Measurements from ENCODE around the gene PI4K2A.
A peak's percentile ranks its signal among the peaks of the same experiment; 100 is the strongest.
"Not testable (repeated sequence)": the region's sequence is repeated elsewhere in the genome, so short reads cannot be mapped to it uniquely, and the experiment has no call there.

PI4K2A gene

GRCh38 chr10:97635577-97635976, 4.9 kb upstream of the PI4K2A start:
- H3K27ac ChIP-seq, result no peak overlapping the region
- ChIA-PET CTCF (interaction anchor here (0.9 kb wide), 1 partner anchor 10 kb away, joined by 3 read pairs; no protein-coding TSS in a partner anchor), POLR2A (ENCODE audit: low non-redundant PET) (no interaction called here)
- DNase-seq (ENCODE audit: low spot score), result no peak
- TF ChIP-seq CTCF (conservative IDR thresholded peaks at IDR 0.05; ENCODE audit: low read depth), result no peak

GRCh38 chr10:97639090-97639489, 1.4 kb upstream of the PI4K2A start:
- CTCF ChIA-PET, result interaction anchor here (0.7 kb wide), 1 partner anchor 68 kb away, joined by 4 read pairs; no protein-coding TSS in a partner anchor
- POLR2A ChIA-PET (ENCODE audit: low non-redundant PET); DNase-seq (ENCODE audit: low spot score); H3K27ac ChIP-seq: not testable (repeated sequence)

GRCh38 chr10:97640868-97641811, 669 bp downstream of the PI4K2A start:
- peak; percentile 28 for DNase-seq (ENCODE audit: low spot score)

GRCh38 chr10:97642471-97643159, 2.1 kb downstream of the PI4K2A start:
- ChIA-PET CTCF (interaction anchor here (0.6 kb wide), 3 partner anchors 16 to 234 kb away, joined by 3 to 4 read pairs (median 4); no protein-coding TSS in a partner anchor), POLR2A (ENCODE audit: low non-redundant PET) (interaction anchor here (0.6 to 1.0 kb wide), 5 partner anchors 11 to 303 kb away, joined by 3 to 4 read pairs (median 4); partner anchors contain the start of gene RRP12)
- peak overlapping the region; percentile 55 for H3K27ac ChIP-seq

More at GRCh38 chr10:97640868-97641811, 669 bp downstream of the PI4K2A start:
- TF ChIP-seq CTCF (conservative IDR thresholded peaks at IDR 0.05; ENCODE audit: low read depth), result no peak
- peak overlapping the region; percentile 86 for H3K27ac ChIP-seq
- POLR2A ChIA-PET (ENCODE audit: low non-redundant PET), result interaction anchor here (0.6 to 0.9 kb wide), 7 partner anchors 10 to 176 kb away, joined by 3 to 5 read pairs (median 4); partner anchors contain the start of genes AVPI1 and UBTD1
- CTCF ChIA-PET, result interaction anchor here (0.6 to 1.4 kb wide), 2 partner anchors 12 to 28 kb away, joined by 4 read pairs; no protein-coding TSS in a partner anchor

GRCh38 chr10:97643441-97643985, 3.0 kb downstream of the PI4K2A start:
- ChIA-PET POLR2A (ENCODE audit: low non-redundant PET) (no interaction called here), CTCF (no interaction called here)
- no peak for DNase-seq (ENCODE audit: low spot score)
- H3K27ac ChIP-seq, result no peak overlapping the region
- no peak for TF ChIP-seq CTCF (conservative IDR thresholded peaks at IDR 0.05; ENCODE audit: low read depth)

More at GRCh38 chr10:97642471-97643159, 2.1 kb downstream of the PI4K2A start:
- DNase-seq (ENCODE audit: low spot score), result not testable (repeated sequence)

GRCh38 chr10:97644936-97645335, 4.5 kb downstream of the PI4K2A start:
- no peak for TF ChIP-seq CTCF (conservative IDR thresholded peaks at IDR 0.05; ENCODE audit: low read depth)
- H3K27ac ChIP-seq, result peak overlapping the region; percentile 19; the same call in 1 of the 2 replicates
- ChIA-PET POLR2A (ENCODE audit: low non-redundant PET) (interaction anchor here (0.7 kb wide), 1 partner anchor 178 kb away, joined by 7 read pairs; no protein-coding TSS in a partner anchor), CTCF (interaction anchor here (0.7 kb wide), 1 partner anchor 9 kb away, joined by 3 read pairs; no protein-coding TSS in a partner anchor)
- DNase-seq (ENCODE audit: low spot score), result no peak

GRCh38 chr10:97647556-97647955, 7.1 kb downstream of the PI4K2A start:
- ChIA-PET POLR2A (ENCODE audit: low non-redundant PET) (interaction anchor here (0.6 kb wide), 1 partner anchor 313 kb away, joined by 6 read pairs; no protein-coding TSS in a partner anchor), CTCF (no interaction called here)
- TF ChIP-seq CTCF (conservative IDR thresholded peaks at IDR 0.05; ENCODE audit: low read depth), result no peak
- peak; percentile 61 for DNase-seq (ENCODE audit: low spot score)
- peak overlapping the region; percentile 91 for H3K27ac ChIP-seq

All from RWPE1 (cell line).